Heart right ventricle (tissue), 16 donors: ENCODE data around the gene LMNTD2. TPM values are rescaled to one million over a fixed set of nuclear protein-coding genes. Genes with fewer than 3 reads are reported as not detected.

Experiments used
- ATAC-seq, 8 donors: fragments of 200-7000 bp; cut with Tn5 transposase; one replicate each; pipeline ENCODE4 v1.9.1; 2020; ENCODE audit warnings: mild to moderate bottlenecking in 8 of 8, moderate library complexity in 8 of 8, moderate number of reproducible peaks in 1 of 8
- DNase-seq, 2 donors: peaks; one replicate each; pipeline ENCODE4 v3.0.0-alpha.2; 2020
- H3K27ac ChIP-seq, 10 donors: fragments of 200-600 bp; sonication (generic) in 2 of 10; one replicate each; pipeline versions ENCODE4 v1.5.0 to v1.8.0; 2020 to 2022; ENCODE audit warnings: mild to moderate bottlenecking in 3 of 10
- H3K27me3 ChIP-seq, 7 donors: fragments of 200-600 bp; one replicate each; pipeline ENCODE4 v1.8.0; 2021 to 2022; ENCODE audit warnings: mild to moderate bottlenecking in 2 of 7
- H3K36me3 ChIP-seq, 9 donors: fragments of 200-600 bp; sonication (generic) in 1 of 9; one replicate each; pipeline versions ENCODE4 v1.5.0 to v1.8.0; 2020 to 2022; ENCODE audit warnings: mild to moderate bottlenecking in 2 of 9
- H3K4me1 ChIP-seq, 9 donors: fragments of 200-600 bp; sonication (generic) in 1 of 9; one replicate each; pipeline versions ENCODE4 v1.5.0 to v1.8.0; 2020 to 2022; ENCODE audit warnings: mild to moderate bottlenecking in 4 of 9
- H3K4me3 ChIP-seq, 10 donors: fragments of 200-600 bp; sonication (generic) in 2 of 10; one replicate each; pipeline versions ENCODE4 v1.5.0 to v1.8.0; 2020 to 2022; ENCODE audit warnings: mild to moderate bottlenecking in 7 of 10, moderate library complexity in 2 of 10
- H3K9me3 ChIP-seq, 11 donors: fragments of 200-600 bp in 10 of 11; sonication (generic) in 2 of 11; one replicate each; pipeline versions ENCODE4 v1.5.0 to v1.8.0; 2013 to 2022; ENCODE audit warnings: mild to moderate bottlenecking in 2 of 11, control low read depth in 1 of 11, moderate library complexity in 1 of 11
- WGBS, 2 donors: extraction: QIAGEN DNeasy Blood & Tissue Kit; methylation state at CpG; one replicate each; pipeline ENCODE4 v1.1.7; 2013; ENCODE audit warnings: inconsistent platforms in 1 of 2; 5-methylcytosine and 5-hydroxymethylcytosine counted together
- intact Hi-C, 10 donors: fragments of 100-400 bp; cut with DNase I; formaldehyde crosslinking; loops; one replicate each; pipeline versions ENCODE4 v1.11.1 to v1.14.2; 2022
- polyA plus RNA-seq, 2 donors: library from polyadenylated mRNA; stranded (reverse); fragments of 200-250 nt; gene quantifications; one replicate each; pipeline ENCODE4 v1.2.3, GENCODE V29; 2013
- total RNA-seq, 10 donors: library from RNA; stranded (reverse); fragmentation: NEBNext Ultra II Directional in 3 of 10; extraction: Animal tissue kit (Norgen Biotek cat#: 25700) in 3 of 10; gene quantifications; one replicate each; pipeline versions ENCODE4 v1.2.1 to v1.2.4, GENCODE V29; 2021 to 2023
- TF ChIP-seq, protein P1 (sequence below), 9 donors: fragments of 200-600 bp; sonication (generic) in 2 of 9; IDR thresholded peaks; one replicate each; pipeline versions ENCODE4 v1.5.0 to v1.8.0; 2021 to 2022; ENCODE audit warnings: antibody characterized with exemption in 9 of 9, mild to moderate bottlenecking in 5 of 9, moderate library complexity in 1 of 9
- donor health status: Arrhythmogenic right ventricular cardiomyopathy.
- donor health status: ischemic (EF 13 %, LVEDD 7.1; RV severe dilation, severe dysfunction).
- donor health status: healthy with polysubstance abuse.
- donor health status: DM: no; HTN: yes; CAD: no.
- donor health status: DM: no; HTN: no; CAD: no.
- donor health status: ischemic (EF 25% LVEDD 6.9; RV normal size, moderate dysfunction).
- donor health status: ischemic (EF 25% LVEDD 5.7; RV mildly dilated, moderate dysfunction).
- donor health status: healthy.
- donor health status: DM: yes; HTN: yes; CAD: no.
- donor health status: Ischemic cardiomyopathy.
- donor health status: ischemic (EF 35%, LVEDD 5.7; RV mildly dilated, moderate dysfunction).
- donor health status: nonischemic (EF 11% LVEDD 7.7; RV severe dilation, severe dysfunction).
- donor health status: DM: yes; HTN: yes; CAD: no.
- donor health status: PGD.
- donor health status: ischemic (EF 29% LVEDD 5.4; RV normal size, mild dysfunction).
- donor health status: nonischemic (EF 23%, LVEDD 6.1; RV moderate dilation, normal function).

LMNTD2 gene
- total and polyA plus RNA-seq, 12 donors = 0.30 to 1.4 (median 0.45) TPM; not detected in 2

DNA sequence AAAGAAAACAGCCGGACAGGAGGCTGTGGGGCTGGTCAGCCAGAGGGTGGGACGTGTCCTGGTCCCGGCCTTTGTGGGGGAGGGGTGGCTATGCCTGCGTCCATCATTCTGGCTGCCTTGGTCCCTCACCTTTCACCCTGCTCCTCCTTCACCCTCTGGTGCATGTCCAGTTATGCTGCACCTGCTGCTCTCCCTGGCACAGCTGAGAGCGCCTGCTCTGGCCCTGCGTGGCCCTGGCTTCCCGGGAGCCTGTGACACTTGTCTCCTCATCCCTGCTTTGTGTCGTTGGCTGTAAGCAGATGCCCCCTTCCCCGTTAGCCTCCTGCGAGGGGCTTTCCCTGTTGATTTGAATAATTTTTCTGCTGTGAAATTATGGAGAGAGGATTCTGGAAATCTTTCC lies 32.4 kb upstream of the LMNTD2 start:
- Histone ChIP-seq H3K4me3 (no peak overlapping the region), H3K4me1 (peaks cover 0 to 13% (median 0%) of the 10 kb centered on the region in 9 donors), H3K9me3 (no peaks in the 10 kb centered on the region), H3K27ac (no peak overlapping the region), H3K36me3 (peaks cover 6 to 100% (median 65%) of the 10 kb centered on the region in 9 donors), H3K27me3 (no peaks in the 10 kb centered on the region)
- ATAC-seq (no peak), DNase-seq (no peak)
- intact Hi-C loops = no loop called here
- 88 to 93% methylated on average over 10 of the region's 10 CpGs for WGBS, 2 donors
- TF ChIP-seq, protein P1, sequence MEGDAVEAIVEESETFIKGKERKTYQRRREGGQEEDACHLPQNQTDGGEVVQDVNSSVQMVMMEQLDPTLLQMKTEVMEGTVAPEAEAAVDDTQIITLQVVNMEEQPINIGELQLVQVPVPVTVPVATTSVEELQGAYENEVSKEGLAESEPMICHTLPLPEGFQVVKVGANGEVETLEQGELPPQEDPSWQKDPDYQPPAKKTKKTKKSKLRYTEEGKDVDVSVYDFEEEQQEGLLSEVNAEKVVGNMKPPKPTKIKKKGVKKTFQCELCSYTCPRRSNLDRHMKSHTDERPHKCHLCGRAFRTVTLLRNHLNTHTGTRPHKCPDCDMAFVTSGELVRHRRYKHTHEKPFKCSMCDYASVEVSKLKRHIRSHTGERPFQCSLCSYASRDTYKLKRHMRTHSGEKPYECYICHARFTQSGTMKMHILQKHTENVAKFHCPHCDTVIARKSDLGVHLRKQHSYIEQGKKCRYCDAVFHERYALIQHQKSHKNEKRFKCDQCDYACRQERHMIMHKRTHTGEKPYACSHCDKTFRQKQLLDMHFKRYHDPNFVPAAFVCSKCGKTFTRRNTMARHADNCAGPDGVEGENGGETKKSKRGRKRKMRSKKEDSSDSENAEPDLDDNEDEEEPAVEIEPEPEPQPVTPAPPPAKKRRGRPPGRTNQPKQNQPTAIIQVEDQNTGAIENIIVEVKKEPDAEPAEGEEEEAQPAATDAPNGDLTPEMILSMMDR (IDR thresholded peaks at IDR 0.05) = no peak

DNA sequence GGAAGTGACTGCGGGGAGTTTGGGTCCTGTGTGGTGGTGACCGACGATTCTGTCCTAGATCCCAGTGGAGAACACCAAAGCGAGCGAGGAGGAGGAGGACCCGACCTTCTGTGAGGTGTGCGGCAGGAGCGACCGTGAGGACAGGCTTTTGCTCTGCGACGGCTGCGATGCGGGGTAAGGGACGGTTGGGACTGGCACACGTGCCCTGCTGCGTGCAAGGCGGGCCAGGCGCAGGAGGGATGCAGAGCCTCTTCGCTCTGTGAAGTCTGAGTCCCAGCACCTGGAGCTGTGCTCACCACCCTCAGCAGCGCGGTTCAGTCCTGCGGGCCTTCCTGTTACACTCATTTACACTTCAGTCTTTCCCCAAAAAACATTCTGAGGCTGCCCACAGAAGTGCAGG lies 32.0 kb upstream of the LMNTD2 start:
- intact Hi-C loops = no loop called here
- H3K9me3 ChIP-seq = no peaks in the 10 kb centered on the region
- H3K4me1 ChIP-seq = peaks cover 0 to 17% (median 0%) of the 10 kb centered on the region in 9 donors
- peaks cover 3 to 100% (median 63%) of the 10 kb centered on the region in 9 donors for H3K36me3 ChIP-seq
- TF ChIP-seq, protein P1 (IDR thresholded peaks at IDR 0.05) = no peak
- no peaks in the 10 kb centered on the region for H3K27me3 ChIP-seq
- H3K4me3 ChIP-seq = no peak overlapping the region
- WGBS, 2 donors = 96% methylated on average over 22 of the region's 22 CpGs
- peak in 1 of 8 donors; percentile 5 for ATAC-seq
- no peak overlapping the region for H3K27ac ChIP-seq
- DNase-seq = no peak

DNA sequence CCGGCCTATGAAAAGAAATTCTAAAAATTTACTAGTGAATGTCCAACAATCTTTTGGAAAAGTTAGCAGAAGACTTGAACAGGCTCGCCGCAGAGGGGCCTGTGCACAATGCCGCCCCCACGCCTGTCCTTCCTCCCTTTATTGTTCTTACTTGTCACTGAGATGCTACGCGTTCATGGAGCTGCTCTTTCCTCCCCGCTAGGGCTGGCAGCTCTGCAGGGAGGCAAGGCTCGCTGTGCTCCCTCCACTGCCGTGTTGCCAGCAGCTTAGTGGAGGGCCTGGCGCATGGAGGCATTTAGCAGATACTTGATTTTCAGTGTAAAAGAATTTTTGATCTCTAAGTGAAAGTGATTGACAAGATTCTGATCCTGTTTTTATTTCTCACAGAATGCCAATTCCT lies 30.5 kb upstream of the LMNTD2 start:
- ATAC-seq (no peak), DNase-seq (no peak)
- TF ChIP-seq, protein P1 (IDR thresholded peaks at IDR 0.05) = no peak
- Histone ChIP-seq H3K9me3 (no peaks in the 10 kb centered on the region), H3K4me3 (no peak overlapping the region), H3K36me3 (peaks cover 3 to 100% (median 60%) of the 10 kb centered on the region in 9 donors), H3K27ac (no peak overlapping the region), H3K27me3 (no peaks in the 10 kb centered on the region), H3K4me1 (peaks cover 0 to 20% (median 0%) of the 10 kb centered on the region in 9 donors)
- intact Hi-C loops = no loop called here
- 70 to 81% methylated on average over 11 of the region's 11 CpGs for WGBS, 2 donors

DNA sequence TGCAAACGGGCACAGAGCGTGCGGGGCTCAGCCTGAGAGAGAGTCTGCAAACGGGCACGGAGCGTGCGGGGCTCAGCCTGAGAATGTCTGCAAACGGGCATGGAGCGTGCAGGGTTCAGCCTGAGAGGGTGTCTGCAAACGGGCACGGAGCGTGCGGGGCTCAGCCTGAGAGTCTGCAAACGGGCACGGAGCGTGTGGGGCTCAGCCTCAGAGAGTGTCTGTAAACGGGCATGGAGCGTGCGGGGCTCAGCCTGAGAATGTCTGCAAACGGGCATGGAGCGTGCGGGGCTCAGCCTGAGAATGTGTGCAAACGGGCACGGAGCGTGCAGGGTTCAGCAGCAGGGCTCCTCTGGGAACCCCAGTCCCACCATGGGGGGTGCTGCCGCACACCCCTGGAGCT lies 29.3 kb upstream of the LMNTD2 start:
- Histone ChIP-seq H3K27me3 (no peaks in the 10 kb centered on the region), H3K27ac (no peak overlapping the region), H3K9me3 (no peaks in the 10 kb centered on the region), H3K4me3 (no peak overlapping the region), H3K36me3 (peaks cover 3 to 96% (median 55%) of the 10 kb centered on the region in 9 donors), H3K4me1 (peaks cover 0 to 20% (median 0%) of the 10 kb centered on the region in 9 donors)
- WGBS, 2 donors = 95 to 96% methylated on average over 26 of the region's 26 CpGs
- intact Hi-C loops = no loop called here
- no peak for ATAC-seq
- TF ChIP-seq, protein P1 (IDR thresholded peaks at IDR 0.05) = no peak
- DNase-seq = no peak
